SKM-1 treated with dmso at 0.1 percent for 144 hours (cell line): ENCODE results near the gene SLC25A51.
A peak's percentile ranks its signal among the peaks of the same experiment; 100 is the strongest.
"Not testable (repeated sequence)": the region's sequence is repeated elsewhere in the genome, so short reads cannot be mapped to it uniquely, and the experiment has no call there.

Source experiments
- DNase-seq: peaks from one replicate; lab custom pipeline; 2025; ENCODE audit not compliant: unreplicated experiment; lab: John Stamatoyannopoulos, UW

Gene SLC25A51

GRCh38 chr9:37920471-37921167, 16.7 kb upstream of the SLC25A51 start:
- DNase-seq = no peak

GRCh38 chr9:37919956-37920335, 16.0 kb upstream of the SLC25A51 start:
- DNase-seq = no peak

- no peak for DNase-seq
Measured at GRCh38 chr9:37919246-37919955, 15.5 kb upstream of the SLC25A51 start.

- no peak for DNase-seq
Measured at GRCh38 chr9:37918665-37919170, 14.8 kb upstream of the SLC25A51 start.

GRCh38 chr9:37917801-37918664, 14.1 kb upstream of the SLC25A51 start:
- no peak for DNase-seq

- no peak for DNase-seq
Measured at GRCh38 chr9:37917313-37917731, 13.4 kb upstream of the SLC25A51 start.

- DNase-seq = no peak
Measured at GRCh38 chr9:37916471-37917312, 12.8 kb upstream of the SLC25A51 start.

- no peak for DNase-seq
Measured at GRCh38 chr9:37915911-37916470, 12.1 kb upstream of the SLC25A51 start.

GRCh38 chr9:37914701-37915358, 10.9 kb upstream of the SLC25A51 start:
- no peak for DNase-seq

- DNase-seq = no peak
Measured at GRCh38 chr9:37914154-37914551, 10.2 kb upstream of the SLC25A51 start.

GRCh38 chr9:37913480-37914153, 9.7 kb upstream of the SLC25A51 start:
- DNase-seq = peak; percentile 95

GRCh38 chr9:37911271-37911681, 7.3 kb upstream of the SLC25A51 start:
- peak; percentile 71 for DNase-seq

- DNase-seq = no peak
Measured at GRCh38 chr9:37910271-37910670, 6.3 kb upstream of the SLC25A51 start.

- DNase-seq = not testable (repeated sequence)
Measured at GRCh38 chr9:37909836-37910235, 5.9 kb upstream of the SLC25A51 start.

GRCh38 chr9:37909326-37909725, 5.4 kb upstream of the SLC25A51 start:
- DNase-seq = no peak

- peak; percentile 96 for DNase-seq
Measured at GRCh38 chr9:37908698-37909186, 4.8 kb upstream of the SLC25A51 start.

- DNase-seq = no peak
Measured at GRCh38 chr9:37908283-37908682, 4.4 kb upstream of the SLC25A51 start.

- no peak for DNase-seq
Measured at GRCh38 chr9:37906312-37907239, 2.6 kb upstream of the SLC25A51 start.
